HUES48 (cell line): Measurements from ENCODE around the gene RPS19.
"Not testable (repeated sequence)": the region's sequence is repeated elsewhere in the genome, so short reads cannot be mapped to it uniquely, and the experiment has no call there.

Experiments
- H3K27ac ChIP-seq: one replicate; pipeline ENCODE4 v1.7.0; 2013; ENCODE audit warnings: low read depth, low read length, inconsistent platforms
- H3K27me3 ChIP-seq: 2 replicates; pipeline ENCODE4 v1.6.1; 2013; ENCODE audit warnings: mild to moderate bottlenecking, low read length; ENCODE audit not compliant: control insufficient read depth, insufficient read depth
- H3K36me3 ChIP-seq: 2 replicates; pipeline ENCODE4 v1.6.1; 2013; ENCODE audit warnings: low read length; ENCODE audit not compliant: control insufficient read depth, insufficient read depth
- H3K4me1 ChIP-seq: 2 replicates; pipeline ENCODE4 v1.6.1; 2013; ENCODE audit warnings: mild to moderate bottlenecking, low read length; ENCODE audit not compliant: control insufficient read depth, insufficient read depth
- H3K4me3 ChIP-seq: 2 replicates; pipeline ENCODE4 v1.5.1; 2013; ENCODE audit warnings: mild to moderate bottlenecking, low read depth, low read length
- H3K9ac ChIP-seq: 2 replicates; pipeline ENCODE4 v1.6.1; 2013; ENCODE audit warnings: mild to moderate bottlenecking, low read depth, low read length, moderate library complexity
- H3K9me3 ChIP-seq: 2 replicates; pipeline ENCODE4 v1.6.1; 2013; ENCODE audit warnings: low read length; ENCODE audit not compliant: control insufficient read depth, insufficient read depth

Gene RPS19

GRCh38 chr19:41869374-41869955, 9.4 kb downstream of the RPS19 start:
- H3K4me1 ChIP-seq, result no peaks in the 10 kb centered on the region
- no peaks in the 10 kb centered on the region for H3K27me3 ChIP-seq
- no peak overlapping the region for H3K9ac ChIP-seq
- no peaks in the 10 kb centered on the region for H3K9me3 ChIP-seq
- H3K36me3 ChIP-seq, result peaks cover 70% of the 10 kb centered on the region
- peak overlapping the region; percentile 52 for H3K27ac ChIP-seq
- H3K4me3 ChIP-seq, result no peak overlapping the region

GRCh38 chr19:41870401-41870873, 10.4 kb downstream of the RPS19 start:
- Histone ChIP-seq H3K4me1 (no peaks in the 10 kb centered on the region), H3K36me3 (peaks cover 60% of the 10 kb centered on the region), H3K9ac (no peak overlapping the region), H3K4me3 (no peak overlapping the region), H3K27ac (peak overlapping the region; percentile 22), H3K9me3 (no peaks in the 10 kb centered on the region), H3K27me3 (no peaks in the 10 kb centered on the region)

DNA sequence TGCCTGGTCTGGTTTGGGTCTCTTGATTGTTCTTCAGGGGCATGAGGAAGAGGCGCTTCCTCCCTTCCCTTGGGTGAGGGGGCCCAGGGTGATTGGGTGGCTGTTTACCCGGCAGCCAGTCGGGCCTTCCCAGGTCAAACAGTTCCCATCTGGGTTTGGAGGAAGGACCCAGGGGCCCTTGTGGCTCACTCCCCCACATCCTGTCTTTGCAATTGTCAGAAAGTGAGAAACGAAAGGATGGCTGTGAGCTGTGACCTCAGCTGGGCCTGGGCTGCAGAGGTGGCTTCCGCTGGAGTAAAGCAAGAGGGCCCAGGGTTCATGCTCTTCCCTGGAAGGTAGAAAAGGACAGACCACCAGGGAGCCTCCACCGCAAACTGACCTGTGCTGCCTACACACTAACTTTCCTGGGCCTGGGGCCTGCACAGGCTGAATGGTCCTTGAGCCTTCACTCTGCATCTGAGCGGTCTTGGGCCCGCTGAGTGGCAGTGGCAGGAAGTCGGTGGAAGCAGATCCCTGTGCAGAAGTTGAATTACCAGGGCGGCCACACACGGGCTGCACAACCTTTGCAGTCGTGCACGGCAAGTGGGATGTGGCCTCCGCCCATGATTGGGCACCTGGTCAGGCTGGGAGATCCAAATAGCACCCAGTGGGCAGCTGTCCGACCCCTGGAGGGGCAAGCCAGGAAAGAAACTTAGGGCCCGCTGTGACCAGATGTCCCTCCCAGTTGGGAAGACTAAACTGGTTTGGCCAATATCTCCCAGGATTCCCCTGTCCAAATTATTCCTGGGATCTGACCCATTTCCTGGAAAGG, 11.7 kb downstream of the RPS19 start:
- peaks cover under 1% of the 10 kb centered on the region; the same call in 1 of the 2 replicates for H3K27me3 ChIP-seq
- peak overlapping the region; percentile 79 for H3K27ac ChIP-seq
- no peaks in the 10 kb centered on the region for H3K4me1 ChIP-seq
- H3K36me3 ChIP-seq, result peaks cover 50% of the 10 kb centered on the region
- no peak overlapping the region for H3K4me3 ChIP-seq
- H3K9me3 ChIP-seq, result no peaks in the 10 kb centered on the region
- no peak overlapping the region for H3K9ac ChIP-seq

- peaks cover 3% of the 10 kb centered on the region; the same call in 1 of the 2 replicates for H3K27me3 ChIP-seq
- H3K4me3 ChIP-seq, result no peak overlapping the region
- H3K9ac ChIP-seq, result no peak overlapping the region
- H3K36me3 ChIP-seq, result peaks cover 45% of the 10 kb centered on the region
- H3K9me3 ChIP-seq, result no peaks in the 10 kb centered on the region
- no peaks in the 10 kb centered on the region; the same call in 1 of the 2 replicates for H3K4me1 ChIP-seq
- peak overlapping the region; percentile 79 for H3K27ac ChIP-seq
Observed at GRCh38 chr19:41872384-41872774, 12.3 kb downstream of the RPS19 start.

- no peak overlapping the region for H3K4me3 ChIP-seq
- H3K4me1 ChIP-seq, result no peaks in the 10 kb centered on the region; the same call in 1 of the 2 replicates
Observed at GRCh38 chr19:41872775-41873647, 13.0 kb downstream of the RPS19 start.

DNA sequence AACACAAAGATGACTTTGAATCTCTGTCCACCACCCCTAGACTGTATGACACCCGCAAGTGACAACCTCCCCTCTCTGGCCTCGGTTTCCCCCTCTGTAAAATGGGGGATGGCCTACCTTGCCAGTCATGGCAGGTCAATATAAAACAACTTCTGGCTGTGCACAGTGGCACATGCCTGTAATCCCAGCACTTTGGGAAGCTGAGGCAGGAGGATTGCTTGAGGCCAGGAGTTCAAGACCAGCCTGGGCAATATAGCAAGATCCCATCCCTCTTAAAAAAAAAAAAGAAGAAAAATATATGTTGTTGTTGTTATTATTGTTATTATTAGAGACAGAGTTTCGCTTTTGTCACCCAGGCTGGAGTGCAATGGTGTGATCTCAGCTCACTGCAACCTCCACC, 15.9 kb downstream of the RPS19 start:
- H3K27ac ChIP-seq, H3K9ac ChIP-seq, H3K27me3 ChIP-seq, H3K9me3 ChIP-seq, H3K4me3 ChIP-seq, H3K4me1 ChIP-seq: not testable (repeated sequence)
- H3K36me3 ChIP-seq, result peaks cover 11% of the 10 kb centered on the region

More at GRCh38 chr19:41872775-41873647, 13.0 kb downstream of the RPS19 start:
- Histone ChIP-seq H3K27me3 (peaks cover 3% of the 10 kb centered on the region; the same call in 1 of the 2 replicates), H3K27ac (peak overlapping the region; percentile 79), H3K36me3 (peaks cover 38% of the 10 kb centered on the region), H3K9me3 (no peaks in the 10 kb centered on the region), H3K9ac (no peak overlapping the region)

GRCh38 chr19:41876847-41877832, 17.1 kb downstream of the RPS19 start, which contains the start of gene CD79A:
Gene CD79A, plus strand, starts transcription at chr19:41877279. Its CDS starts 26 bp downstream, at chr19:41877305.
- Histone ChIP-seq H3K4me3 (no peak within 1 kb of the TSS), H3K27me3 (peaks cover 17% of the 10 kb centered on the region), H3K9ac (no peak within 1 kb of the TSS), H3K9me3 (no peaks in the 10 kb centered on the region), H3K36me3 (no peaks in the 10 kb centered on the region), H3K4me1 (peaks cover under 1% of the 10 kb centered on the region; the same call in 1 of the 2 replicates), H3K27ac (no peak within 1 kb of the TSS)

GRCh38 chr19:41877916-41878905, 18.2 kb downstream of the RPS19 start:
- H3K9ac ChIP-seq, result no peak overlapping the region
- H3K9me3 ChIP-seq, result no peaks in the 10 kb centered on the region
- no peaks in the 10 kb centered on the region for H3K36me3 ChIP-seq
- H3K4me1 ChIP-seq, result peaks cover 6% of the 10 kb centered on the region; the same call in 1 of the 2 replicates
- peaks cover 26% of the 10 kb centered on the region for H3K27me3 ChIP-seq
- no peak overlapping the region for H3K4me3 ChIP-seq
- no peak overlapping the region for H3K27ac ChIP-seq

DNA sequence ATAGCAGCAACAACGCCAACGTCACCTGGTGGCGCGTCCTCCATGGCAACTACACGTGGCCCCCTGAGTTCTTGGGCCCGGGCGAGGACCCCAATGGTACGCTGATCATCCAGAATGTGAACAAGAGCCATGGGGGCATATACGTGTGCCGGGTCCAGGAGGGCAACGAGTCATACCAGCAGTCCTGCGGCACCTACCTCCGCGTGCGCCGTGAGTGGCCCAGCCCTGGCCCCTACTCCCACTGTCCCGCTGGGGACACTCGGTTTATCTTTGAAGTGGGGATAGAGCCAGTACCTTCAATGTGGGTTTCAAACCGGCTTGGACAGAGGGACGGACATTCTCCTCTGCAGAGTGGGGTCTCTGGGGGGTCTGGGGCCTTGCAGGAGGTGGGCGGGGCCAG, 19.0 kb downstream of the RPS19 start:
- Histone ChIP-seq H3K27me3 (peaks cover 29% of the 10 kb centered on the region), H3K4me1 (peaks cover 6% of the 10 kb centered on the region; the same call in 1 of the 2 replicates), H3K36me3 (no peaks in the 10 kb centered on the region), H3K9me3 (no peaks in the 10 kb centered on the region), H3K9ac (no peak overlapping the region), H3K4me3 (no peak overlapping the region), H3K27ac (no peak overlapping the region)
